PC-3 (cell line): ENCODE results near the gene ADO. TPM values are rescaled to one million over a fixed set of nuclear protein-coding genes. Genes with fewer than 3 reads are reported as not detected.

Experiments used
- ATAC-seq: fragments of 200-7000 bp; cut with Tn5 transposase; 2 replicates; pipeline ENCODE4 v1.9.1; 2020; ENCODE audit warnings: mild to moderate bottlenecking, moderate library complexity
- BruUV-seq: library from RNA; stranded (reverse); fragments of 400-500 nt; replicated peaks from 2 replicates; lab custom pipeline; 2021; lab: Mats Ljungman, UMichigan
- CTCF ChIA-PET: fragments of 300-600 bp; sonication (Branson Sonifier 250); formaldehyde crosslinking; loops from one replicate; lab custom pipeline; 2022; ENCODE audit warnings: antibody characterized with exemption; lab: Charles Lee
- POLR2A ChIA-PET: fragments of 300-600 bp; sonication (Branson Sonifier 250); formaldehyde crosslinking; loops from one replicate; lab custom pipeline; 2022; ENCODE audit warnings: antibody characterized with exemption; ENCODE audit not compliant: unreplicated experiment; lab: Charles Lee
- DNase-seq: peaks from one replicate; pipeline ENCODE4 v3.0.0-alpha.2; 2015
- H2AFZ ChIP-seq: fragments of 300-600 bp; sonication (generic); 2 replicates; pipeline ENCODE4 v1.6.0; 2016; ENCODE audit warnings: antibody characterized with exemption, low read length
- H3F3A ChIP-seq: fragments of 300-600 bp; sonication (generic); one replicate; pipeline ENCODE4 v1.6.0; 2017; ENCODE audit warnings: antibody characterized with exemption, low read length, control low read depth, mild to moderate bottlenecking; ENCODE audit not compliant: unreplicated experiment
- H3K27ac ChIP-seq: fragments of 300-600 bp; sonication (generic); 2 replicates; pipeline ENCODE4 v1.5.1; 2016; ENCODE audit warnings: mild to moderate bottlenecking, low read length
- H3K27me3 ChIP-seq: fragments of 300-600 bp; sonication (generic); 2 replicates; pipeline ENCODE4 v1.6.1; 2016; ENCODE audit warnings: low read length, mixed read lengths
- H3K36me3 ChIP-seq: fragments of 300-600 bp; sonication (generic); 2 replicates; pipeline ENCODE4 v1.6.1; 2016; ENCODE audit warnings: low read depth, mixed run types, low read length, mixed read lengths
- H3K4me1 ChIP-seq: fragments of 300-600 bp; sonication (generic); 2 replicates; pipeline ENCODE4 v1.5.1; 2016; ENCODE audit warnings: low read length; ENCODE audit not compliant: insufficient read depth
- H3K4me2 ChIP-seq: fragments of 300-600 bp; sonication (generic); 2 replicates; pipeline ENCODE4 v1.6.0; 2016; ENCODE audit warnings: low read length
- H3K4me3 ChIP-seq: fragments of 300-600 bp; sonication (generic); 2 replicates; pipeline ENCODE4 v1.5.1; 2016; ENCODE audit warnings: mild to moderate bottlenecking, low read length, mixed read lengths
- H3K79me2 ChIP-seq: fragments of 300-600 bp; sonication (generic); 2 replicates; pipeline ENCODE4 v1.6.1; 2017; ENCODE audit warnings: low read length, mixed read lengths
- H3K9ac ChIP-seq: fragments of 300-600 bp; sonication (generic); 2 replicates; pipeline ENCODE4 v1.6.0; 2016; ENCODE audit warnings: mild to moderate bottlenecking, low read length
- H3K9me2 ChIP-seq: fragments of 300-600 bp; sonication (generic); replicated peaks from 2 replicates; pipeline ENCODE4 v1.6.1; 2016; ENCODE audit warnings: mixed run types, low read length, mixed read lengths
- H3K9me3 ChIP-seq: fragments of 300-600 bp; sonication (generic); 2 replicates; pipeline ENCODE4 v1.6.1; 2016; ENCODE audit warnings: low read length, mixed read lengths
- H4K20me1 ChIP-seq: fragments of 300-600 bp; sonication (generic); 2 replicates; pipeline ENCODE4 v1.6.1; 2016; ENCODE audit warnings: low read length, mixed read lengths
- CTCF ChIP-seq: fragments of 300-600 bp; sonication (generic); conservative IDR thresholded peaks from 2 replicates; pipeline ENCODE4 v1.5.1; 2017; ENCODE audit warnings: antibody characterized with exemption, low read depth, mild to moderate bottlenecking, low read length
- EZH2 ChIP-seq: fragments of 300-600 bp; sonication (generic); IDR thresholded peaks from one replicate; pipeline ENCODE4 v1.6.1; 2017; ENCODE audit warnings: antibody characterized with exemption, mild to moderate bottlenecking, low read length; ENCODE audit not compliant: unreplicated experiment
- EZH2phosphoT487 ChIP-seq: fragments of 300-600 bp; sonication (generic); IDR thresholded peaks from 2 replicates; pipeline ENCODE4 v1.6.1; 2018; ENCODE audit warnings: mild to moderate bottlenecking, antibody characterized with exemption, low read length, borderline replicate concordance
- intact Hi-C: fragments of 100-400 bp; cut with micrococcal nuclease; formaldehyde crosslinking; loops from 2 replicates; pipeline ENCODE4 v1.9.0; 2023
- total RNA-seq: library from RNA; depleted of rRNA; stranded (reverse); fragments of >200 nt; gene quantifications from 2 replicates; pipeline ENCODE4 v1.2.3, GENCODE V29; 2014

ADO gene
- total RNA-seq, 1 experiment from 2014 or later: 107 TPM

DNA sequence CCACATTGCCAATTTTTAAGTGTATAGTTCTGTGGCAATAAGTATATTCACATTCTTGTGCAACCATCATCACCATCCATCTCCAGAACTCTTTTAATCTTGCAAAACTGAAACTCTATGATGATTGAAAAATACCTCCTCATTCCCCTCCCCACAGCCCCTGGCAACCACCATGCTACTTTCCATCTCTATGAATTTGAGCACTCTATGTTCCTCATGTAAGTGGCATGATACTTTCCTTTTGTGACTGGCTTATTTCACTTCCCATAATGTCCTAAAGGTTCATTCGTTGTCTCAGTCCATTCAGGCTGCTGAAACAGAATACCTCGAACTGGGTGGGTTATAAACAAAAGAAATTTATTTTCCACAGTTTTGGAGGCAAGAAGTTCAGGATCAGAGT is 35.1 kb downstream of the ADO start:
- Histone ChIP-seq H3K9me3 (no peaks in the 10 kb centered on the region), H3K36me3 (no peaks in the 10 kb centered on the region), H3K27ac (no peak overlapping the region), H3K79me2 (no peaks in the 10 kb centered on the region), H3K4me2 (no peak overlapping the region), H2AFZ (no peak overlapping the region), H3K9ac (no peak overlapping the region), H3F3A (no peaks in the 10 kb centered on the region), H3K27me3 (no peaks in the 10 kb centered on the region), H3K4me3 (no peak overlapping the region), H3K4me1 (no peaks in the 10 kb centered on the region), H3K9me2 (no peaks in the 10 kb centered on the region), H4K20me1 (no peaks in the 10 kb centered on the region)
- ATAC-seq (no peak), DNase-seq (no peak)
- CTCF ChIA-PET: no interaction called here
- POLR2A ChIA-PET: no interaction called here
- TF ChIP-seq CTCF (no peak), EZH2phosphoT487 (no peak), EZH2 (no peak)
- intact Hi-C loops: no loop called here
- no TSS peak for BruUV-seq

DNA sequence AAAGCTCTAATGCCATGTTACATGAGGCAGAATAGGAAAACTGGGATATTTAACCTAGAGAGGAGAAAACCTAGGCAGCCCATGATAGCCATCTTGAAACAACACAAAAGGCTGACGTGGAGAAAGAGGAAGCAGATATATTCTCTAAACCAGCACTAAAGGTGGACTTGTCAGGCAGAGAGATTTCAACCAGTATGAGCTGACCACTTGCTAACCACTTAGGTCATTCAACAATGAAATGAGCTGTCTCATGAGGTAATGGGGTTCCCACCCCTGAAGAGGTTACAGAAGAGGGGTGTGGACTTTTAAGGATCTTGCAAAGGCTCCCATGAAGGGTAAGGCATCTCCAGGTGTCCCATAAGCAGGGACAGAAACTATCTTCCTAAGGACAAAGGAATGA is 38.5 kb downstream of the ADO start:
- Histone ChIP-seq H3K79me2 (no peaks in the 10 kb centered on the region), H3K27me3 (no peaks in the 10 kb centered on the region), H3K9me3 (peaks cover 11% of the 10 kb centered on the region), H4K20me1 (no peaks in the 10 kb centered on the region), H3K9ac (no peak overlapping the region), H2AFZ (no peak overlapping the region), H3K4me3 (no peak overlapping the region), H3K9me2 (no peaks in the 10 kb centered on the region), H3K36me3 (no peaks in the 10 kb centered on the region; the same call in 1 of the 2 replicates), H3F3A (no peaks in the 10 kb centered on the region), H3K4me1 (no peaks in the 10 kb centered on the region), H3K27ac (no peak overlapping the region), H3K4me2 (no peak overlapping the region)
- DNase-seq: no peak
- CTCF ChIA-PET: no interaction called here
- TF ChIP-seq EZH2 (no peak), CTCF (no peak), EZH2phosphoT487 (no peak)
- BruUV-seq: no TSS peak
- POLR2A ChIA-PET: interaction anchor here (0.6 kb wide), 1 partner anchor 39 kb away, joined by 4 read pairs; no protein-coding TSS in a partner anchor
- no peak for ATAC-seq
- intact Hi-C loops: no loop called here

GRCh38 chr10:62843600-62843999 is 39.1 kb downstream of the ADO start:
- Histone ChIP-seq H3K27me3 (no peaks in the 10 kb centered on the region), H3K9me2 (no peaks in the 10 kb centered on the region), H3K4me2 (no peak overlapping the region), H3F3A (no peaks in the 10 kb centered on the region), H3K4me3 (no peak overlapping the region), H4K20me1 (no peaks in the 10 kb centered on the region), H2AFZ (no peak overlapping the region), H3K9me3 (peaks cover 11% of the 10 kb centered on the region), H3K27ac (no peak overlapping the region), H3K36me3 (no peaks in the 10 kb centered on the region; the same call in 1 of the 2 replicates), H3K4me1 (no peaks in the 10 kb centered on the region), H3K9ac (no peak overlapping the region), H3K79me2 (no peaks in the 10 kb centered on the region)
- intact Hi-C loops: no loop called here
- CTCF ChIA-PET: no interaction called here
- POLR2A ChIA-PET: interaction anchor here (0.5 to 0.6 kb wide), 2 partner anchors 9 to 38 kb away, joined by 3 to 4 read pairs; no protein-coding TSS in a partner anchor
- TF ChIP-seq CTCF: no peak
- no peak for TF ChIP-seq EZH2phosphoT487
- no peak for TF ChIP-seq EZH2
- ATAC-seq (no peak), DNase-seq (no peak)
- no TSS peak for BruUV-seq
